PC-9 (cell line): ENCODE data around the gene CCR9.

Source experiments
- EZH2 ChIP-seq: fragments of 200-600 bp; sonication (generic); IDR thresholded peaks from 2 replicates; pipeline ENCODE4 v1.8.0; 2017; ENCODE audit warnings: antibody characterized with exemption, low read depth
- TF ChIP-seq, protein P1 (sequence below): fragments of 200-600 bp; sonication (generic); conservative IDR thresholded peaks from 2 replicates; pipeline ENCODE4 v1.6.1; 2017; ENCODE audit warnings: mixed run types, antibody characterized with exemption, mild to moderate bottlenecking, moderate library complexity

GRCh38 chr3:45922039-45922326 lies 35.6 kb downstream of the CCR9 start:
- TF ChIP-seq, protein P1, sequence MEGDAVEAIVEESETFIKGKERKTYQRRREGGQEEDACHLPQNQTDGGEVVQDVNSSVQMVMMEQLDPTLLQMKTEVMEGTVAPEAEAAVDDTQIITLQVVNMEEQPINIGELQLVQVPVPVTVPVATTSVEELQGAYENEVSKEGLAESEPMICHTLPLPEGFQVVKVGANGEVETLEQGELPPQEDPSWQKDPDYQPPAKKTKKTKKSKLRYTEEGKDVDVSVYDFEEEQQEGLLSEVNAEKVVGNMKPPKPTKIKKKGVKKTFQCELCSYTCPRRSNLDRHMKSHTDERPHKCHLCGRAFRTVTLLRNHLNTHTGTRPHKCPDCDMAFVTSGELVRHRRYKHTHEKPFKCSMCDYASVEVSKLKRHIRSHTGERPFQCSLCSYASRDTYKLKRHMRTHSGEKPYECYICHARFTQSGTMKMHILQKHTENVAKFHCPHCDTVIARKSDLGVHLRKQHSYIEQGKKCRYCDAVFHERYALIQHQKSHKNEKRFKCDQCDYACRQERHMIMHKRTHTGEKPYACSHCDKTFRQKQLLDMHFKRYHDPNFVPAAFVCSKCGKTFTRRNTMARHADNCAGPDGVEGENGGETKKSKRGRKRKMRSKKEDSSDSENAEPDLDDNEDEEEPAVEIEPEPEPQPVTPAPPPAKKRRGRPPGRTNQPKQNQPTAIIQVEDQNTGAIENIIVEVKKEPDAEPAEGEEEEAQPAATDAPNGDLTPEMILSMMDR, result no peak
- no peak for TF ChIP-seq EZH2
